Spleen (tissue), 11 donors: Measurements from ENCODE around the gene RAB11FIP4. TPM values are rescaled to one million over a fixed set of nuclear protein-coding genes. Genes with fewer than 3 reads are reported as not detected.

ENCODE experiments used
- DNase-seq: peaks from one replicate; pipeline ENCODE4 v3.0.0-alpha.2; 2020
- H3K27ac ChIP-seq, 8 donors: fragments of 200-600 bp; sonication (generic) in 7 of 8; 1 replicate in 4 of 8; 2 replicates in 4 of 8; pipeline versions ENCODE4 v1.5.0 to v1.8.0; 2016 to 2021; ENCODE audit warnings: inconsistent platforms in 4 of 8, mild to moderate bottlenecking in 4 of 8, moderate library complexity in 1 of 8
- H3K27me3 ChIP-seq, 7 donors: fragments of 200-600 bp; sonication (generic) in 6 of 7; replicated peaks in 1 of 7; 1 replicate in 4 of 7; 2 replicates in 3 of 7; pipeline versions ENCODE4 v1.5.0 to v1.8.0; 2016 to 2021; ENCODE audit warnings: inconsistent platforms in 3 of 7, mild to moderate bottlenecking in 1 of 7
- H3K36me3 ChIP-seq, 6 donors: fragments of 200-600 bp; sonication (generic) in 5 of 6; 1 replicate in 4 of 6; 2 replicates in 2 of 6; pipeline versions ENCODE4 v1.5.0 to v1.8.0; 2016 to 2021; ENCODE audit warnings: inconsistent platforms in 2 of 6
- H3K4me1 ChIP-seq, 6 donors: fragments of 200-600 bp; sonication (generic) in 5 of 6; 1 replicate in 3 of 6; 2 replicates in 3 of 6; pipeline versions ENCODE4 v1.5.0 to v1.8.0; 2016 to 2021; ENCODE audit warnings: inconsistent platforms in 3 of 6
- H3K4me3 ChIP-seq, 8 donors: fragments of 200-600 bp; sonication (generic) in 7 of 8; 1 replicate in 4 of 8; 2 replicates in 4 of 8; pipeline versions ENCODE4 v1.5.0 to v1.8.0; 2016 to 2021; ENCODE audit warnings: inconsistent platforms in 4 of 8, mild to moderate bottlenecking in 4 of 8, moderate library complexity in 2 of 8
- H3K9me3 ChIP-seq, 8 donors: fragments of 200-600 bp; sonication (generic) in 7 of 8; 1 replicate in 4 of 8; 2 replicates in 4 of 8; pipeline versions ENCODE4 v1.5.0 to v1.8.0; 2016 to 2021; ENCODE audit warnings: inconsistent platforms in 4 of 8
- POLR2A ChIP-seq, 3 donors: fragments of 450-650 bp; IDR thresholded peaks; one replicate each; pipeline ENCODE4 v1.5.1; 2017; ENCODE audit warnings: antibody characterized with exemption in 3 of 3, mild to moderate bottlenecking in 1 of 3
- POLR2AphosphoS5 ChIP-seq, 3 donors: sonication (generic); formaldehyde crosslinking; IDR thresholded peaks; one replicate each; pipeline ENCODE4 v1.5.1; 2017; ENCODE audit warnings: antibody characterized with exemption in 3 of 3
- WGBS, 5 donors: extraction: QIAGEN DNeasy Blood & Tissue Kit in 3 of 5; methylation state at CpG; one replicate each; pipeline versions ENCODE4 v1.1.5 to v1.1.7; 2013 to 2018; 5-methylcytosine and 5-hydroxymethylcytosine counted together
- intact Hi-C: fragments of 100-400 bp; cut with DNase I; formaldehyde crosslinking; loops from one replicate; pipeline ENCODE4 v1.15.0; 2023; ENCODE audit warnings: low total_unique reads
- polyA plus RNA-seq, 3 donors: library from polyadenylated mRNA; stranded (reverse); fragments of 200-250 nt; gene quantifications; one replicate each; pipeline ENCODE4 v1.2.1, GENCODE V29; 2013
- total RNA-seq, 7 donors: library from RNA; depleted of rRNA in 3 of 7; stranded (reverse); fragments of >200 nt in 3 of 7; fragmentation: NEBNext Ultra II Directional in 4 of 7; extraction: Animal tissue kit (Norgen Biotek cat#: 25700) in 4 of 7; gene quantifications; one replicate each; pipeline versions ENCODE4 v1.1.0 to v1.2.1, GENCODE V29; 2016 to 2021
- TF ChIP-seq, protein P1 (sequence below), 11 experiments: fragments of 200-600 bp in 7 of 11; fragments of 450-650 bp in 4 of 11; sonication (generic) in 4 of 11; IDR thresholded peaks in 8 of 11; conservative IDR thresholded peaks in 3 of 11; 1 replicate in 7 of 11; 2 replicates in 4 of 11; pipeline versions ENCODE4 v1.4.0 to v1.8.0; 2016 to 2021; ENCODE audit warnings: antibody characterized with exemption in 11 of 11, inconsistent platforms in 4 of 11, mild to moderate bottlenecking in 1 of 11
- donor health status: healthy with polysubstance abuse.
- donor health status: DM: no; HTN: no; CAD: no; lungs with moderate emphysema.
- donor health status: DM: no; HTN: no; CAD: no.
- donor health status: Bipolar disorder and iron deficiency.
- donor health status: healthy.
- donor health status: DM: no; HTN: no; CAD: no.
- donor health status: DM: yes; HTN: yes; CAD: no.

The RAB11FIP4 gene
- total and polyA plus RNA-seq, 10 donors = 5.5 to 25.2 (median 20.9) TPM

DNA sequence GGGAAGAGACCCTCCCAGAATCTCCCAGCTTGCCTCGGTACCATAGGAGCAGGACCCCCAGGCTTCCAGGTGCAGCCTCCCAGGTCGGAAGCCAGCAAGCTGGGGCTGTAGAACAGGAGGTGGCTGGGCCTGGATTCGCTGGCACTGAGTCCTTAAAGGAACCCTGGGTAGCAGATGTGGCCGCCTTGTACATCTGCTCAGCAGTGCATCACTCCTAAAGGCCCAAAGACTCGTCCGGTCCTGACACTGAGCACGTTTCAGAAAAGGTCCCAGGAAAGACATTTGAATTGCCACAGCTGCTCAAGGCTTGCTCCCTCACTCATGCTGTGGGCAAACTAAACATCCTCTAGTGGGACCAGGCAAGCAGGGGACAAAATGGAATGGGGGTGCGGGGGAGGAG lies 172.8 kb downstream of the RAB11FIP4 start:
- Histone ChIP-seq H3K36me3 (no peaks in the 10 kb centered on the region), H3K9me3 (no peaks in the 10 kb centered on the region), H3K27ac (no peak overlapping the region), H3K4me3 (no peak overlapping the region), H3K27me3 (peaks cover 0 to 11% (median 0%) of the 10 kb centered on the region in 7 donors), H3K4me1 (peaks cover 0 to 83% (median 54%) of the 10 kb centered on the region in 6 donors)
- intact Hi-C loops = no loop called here
- TF ChIP-seq, protein P1, sequence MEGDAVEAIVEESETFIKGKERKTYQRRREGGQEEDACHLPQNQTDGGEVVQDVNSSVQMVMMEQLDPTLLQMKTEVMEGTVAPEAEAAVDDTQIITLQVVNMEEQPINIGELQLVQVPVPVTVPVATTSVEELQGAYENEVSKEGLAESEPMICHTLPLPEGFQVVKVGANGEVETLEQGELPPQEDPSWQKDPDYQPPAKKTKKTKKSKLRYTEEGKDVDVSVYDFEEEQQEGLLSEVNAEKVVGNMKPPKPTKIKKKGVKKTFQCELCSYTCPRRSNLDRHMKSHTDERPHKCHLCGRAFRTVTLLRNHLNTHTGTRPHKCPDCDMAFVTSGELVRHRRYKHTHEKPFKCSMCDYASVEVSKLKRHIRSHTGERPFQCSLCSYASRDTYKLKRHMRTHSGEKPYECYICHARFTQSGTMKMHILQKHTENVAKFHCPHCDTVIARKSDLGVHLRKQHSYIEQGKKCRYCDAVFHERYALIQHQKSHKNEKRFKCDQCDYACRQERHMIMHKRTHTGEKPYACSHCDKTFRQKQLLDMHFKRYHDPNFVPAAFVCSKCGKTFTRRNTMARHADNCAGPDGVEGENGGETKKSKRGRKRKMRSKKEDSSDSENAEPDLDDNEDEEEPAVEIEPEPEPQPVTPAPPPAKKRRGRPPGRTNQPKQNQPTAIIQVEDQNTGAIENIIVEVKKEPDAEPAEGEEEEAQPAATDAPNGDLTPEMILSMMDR (IDR thresholded peaks at IDR 0.05 in 8 of 11, conservative IDR thresholded peaks at IDR 0.05 in 3 of 11) = no peak
- no peak for DNase-seq
- WGBS, 5 donors = 90 to 94% (median 92%) methylated on average over 6 to 8 of the region's 8 CpGs

DNA sequence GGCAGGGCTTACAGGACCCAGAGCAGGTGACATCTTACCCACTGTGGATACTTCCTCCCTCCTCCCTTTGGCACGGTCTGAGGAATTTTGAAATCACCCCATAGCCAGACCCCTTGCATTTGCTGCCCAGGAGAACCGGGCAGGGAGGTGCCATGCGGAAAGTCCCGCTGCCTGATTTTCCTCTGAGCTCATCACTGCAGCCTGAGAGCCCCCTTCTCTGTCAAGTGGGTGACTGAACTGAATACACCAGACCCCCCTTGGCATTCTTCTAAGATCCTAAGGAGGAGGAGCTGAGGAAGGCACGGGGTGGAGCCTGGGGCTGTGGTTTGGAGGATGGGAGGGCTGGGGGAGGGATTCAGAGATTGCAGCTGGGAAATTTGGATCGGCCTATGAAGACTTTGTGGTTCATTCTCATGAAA lies 173.4 kb downstream of the RAB11FIP4 start:
- no peaks in the 10 kb centered on the region for H3K9me3 ChIP-seq
- no peak overlapping the region for H3K4me3 ChIP-seq
- DNase-seq = no peak
- peaks cover 0 to 77% (median 48%) of the 10 kb centered on the region in 6 donors for H3K4me1 ChIP-seq
- intact Hi-C loops = no loop called here
- WGBS, 5 donors = 49 to 54% (median 51%) methylated on average over 6 of the region's 6 CpGs
- H3K36me3 ChIP-seq = no peaks in the 10 kb centered on the region
- H3K27ac ChIP-seq = peak overlapping the region in 1 of 8 donors; percentile 42
- peaks cover 0 to 5% (median 0%) of the 10 kb centered on the region in 7 donors for H3K27me3 ChIP-seq
- TF ChIP-seq POLR2A (IDR thresholded peaks at IDR 0.05) = no peak
- TF ChIP-seq, protein P1 (IDR thresholded peaks at IDR 0.05 in 8 of 11, conservative IDR thresholded peaks at IDR 0.05 in 3 of 11) = no peak
- TF ChIP-seq POLR2AphosphoS5 (IDR thresholded peaks at IDR 0.05) = no peak

DNA sequence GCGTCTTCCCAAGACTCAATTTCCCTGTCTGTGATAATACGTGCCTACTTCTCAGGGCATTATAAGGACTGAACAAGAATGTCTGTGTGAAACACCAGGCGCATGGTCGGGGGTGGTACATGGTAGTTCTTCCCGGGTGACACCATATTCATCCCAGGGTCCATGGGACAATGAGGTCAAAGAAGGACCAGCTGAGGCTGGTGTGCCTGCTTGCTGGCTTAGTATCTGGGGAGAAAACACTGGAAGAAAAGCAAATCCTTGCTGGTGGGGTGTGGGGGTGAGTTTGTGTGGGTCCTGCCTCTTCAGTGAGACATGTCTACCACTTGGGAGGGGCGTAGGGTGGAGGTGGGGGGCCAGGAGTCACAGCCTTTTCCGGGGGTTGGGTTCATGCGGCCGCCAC lies 174.2 kb downstream of the RAB11FIP4 start:
- H3K27me3 ChIP-seq = no peaks in the 10 kb centered on the region
- no peak overlapping the region for H3K4me3 ChIP-seq
- 90 to 95% (median 93%) methylated on average over 9 of the region's 9 CpGs for WGBS, 5 donors
- peaks cover 0 to 69% (median 40%) of the 10 kb centered on the region in 6 donors for H3K4me1 ChIP-seq
- peak overlapping the region in 1 of 8 donors; percentile 42 for H3K27ac ChIP-seq
- intact Hi-C loops = no loop called here
- TF ChIP-seq, protein P1 (IDR thresholded peaks at IDR 0.05 in 8 of 11, conservative IDR thresholded peaks at IDR 0.05 in 3 of 11) = no peak
- TF ChIP-seq POLR2A (IDR thresholded peaks at IDR 0.05) (no peak), POLR2AphosphoS5 (IDR thresholded peaks at IDR 0.05) (no peak)
- no peaks in the 10 kb centered on the region for H3K9me3 ChIP-seq
- no peak for DNase-seq
- H3K36me3 ChIP-seq = no peaks in the 10 kb centered on the region

DNA sequence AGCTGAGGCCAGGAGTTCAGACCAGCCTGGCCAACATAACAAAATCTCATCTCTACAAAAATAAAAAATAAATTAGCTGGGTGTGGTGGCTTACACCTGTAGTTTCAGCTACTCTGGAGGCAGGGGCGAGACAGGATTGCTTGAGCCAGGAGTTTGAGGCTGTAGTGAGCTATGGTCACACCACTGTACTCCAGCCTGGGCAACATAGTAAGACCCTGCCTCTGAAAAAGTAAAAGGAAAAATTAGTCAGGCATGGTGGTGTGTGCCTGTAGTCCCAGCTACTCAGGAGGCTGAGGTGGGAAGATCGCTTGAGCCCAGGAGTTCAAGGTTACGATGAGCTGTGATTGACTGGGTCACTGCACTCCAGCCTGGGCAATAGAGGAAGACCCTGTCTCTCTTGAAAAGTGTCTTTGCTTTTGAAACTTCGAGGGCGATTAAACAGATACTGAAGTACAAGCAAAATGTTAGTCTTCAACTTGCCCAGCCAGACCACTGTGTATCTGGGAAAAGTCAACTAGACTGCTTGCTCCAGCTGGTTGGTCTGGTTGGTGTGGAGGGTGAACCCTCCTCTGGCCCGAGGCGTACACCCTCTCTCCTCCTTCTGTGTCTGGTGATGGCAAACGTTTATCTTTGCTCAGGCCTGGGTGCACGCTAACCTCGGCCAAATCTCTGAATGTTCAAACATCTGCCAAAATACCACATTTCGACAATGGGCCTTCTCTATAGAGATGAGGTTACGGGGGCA lies 174.9 kb downstream of the RAB11FIP4 start:
- TF ChIP-seq POLR2A (IDR thresholded peaks at IDR 0.05) = no peak
- TF ChIP-seq POLR2AphosphoS5 (IDR thresholded peaks at IDR 0.05) = no peak
- TF ChIP-seq, protein P1 (IDR thresholded peaks at IDR 0.05 in 8 of 11, conservative IDR thresholded peaks at IDR 0.05 in 3 of 11) = no peak
- no peaks in the 10 kb centered on the region for H3K9me3 ChIP-seq
- H3K4me3 ChIP-seq = no peak overlapping the region
- no peak overlapping the region for H3K27ac ChIP-seq
- no peaks in the 10 kb centered on the region for H3K27me3 ChIP-seq
- WGBS, 5 donors = 84 to 92% (median 90%) methylated on average over 12 of the region's 12 CpGs
- peaks cover 0 to 4% (median 0%) of the 10 kb centered on the region in 6 donors for H3K36me3 ChIP-seq
- DNase-seq = no peak
- peaks cover 0 to 62% (median 32%) of the 10 kb centered on the region in 6 donors for H3K4me1 ChIP-seq
- intact Hi-C loops = no loop called here
